ENCODE data around the gene MMP25.

DNA sequence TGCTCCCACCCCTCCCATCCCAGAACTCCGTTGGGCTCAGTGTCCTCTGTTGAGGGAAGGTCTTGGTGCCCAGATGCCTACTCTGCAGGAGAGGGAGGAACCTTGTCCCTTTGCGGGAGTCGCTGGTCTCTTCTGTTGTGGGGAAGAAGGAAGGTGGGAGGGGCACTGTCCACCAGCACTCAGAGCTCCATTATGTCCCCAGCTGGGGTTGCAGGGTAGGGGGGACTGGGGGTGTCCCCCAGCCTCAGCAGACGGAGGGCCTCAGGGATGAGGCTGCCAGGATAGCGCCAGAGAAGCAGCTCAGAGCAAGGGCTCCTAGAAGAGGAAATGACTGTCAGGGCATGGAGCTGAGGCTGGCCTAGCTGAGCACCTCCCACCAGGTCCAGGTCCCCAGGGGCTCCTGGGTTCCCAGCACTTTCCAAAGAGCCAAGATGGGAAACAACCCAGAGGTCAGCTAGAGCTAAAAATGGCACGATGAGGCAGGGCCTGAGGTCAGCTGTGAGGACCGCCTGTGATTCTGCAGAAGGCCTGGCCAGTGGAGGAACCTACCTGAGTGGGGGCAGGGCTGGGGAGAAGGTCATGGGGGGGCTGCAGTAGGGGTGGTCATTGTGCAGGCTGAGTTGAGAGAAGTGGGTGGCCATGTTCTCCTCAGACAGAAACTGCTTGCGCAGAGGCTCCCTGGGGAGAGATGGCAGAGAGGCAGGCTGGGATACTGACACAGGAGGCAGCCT, 23.5 kb upstream of the MMP25 start:
- TF ChIP-seq CTCF (IDR thresholded peaks at IDR 0.05) (no peak), EP300 (IDR thresholded peaks at IDR 0.05) (no peak), POLR2A (IDR thresholded peaks at IDR 0.05) (no peak)
